GM18951 (cell line): Measurements from ENCODE around the gene FANK1.

Source experiments
- POLR2A ChIP-seq: IDR thresholded peaks from 4 replicates; pipeline ENCODE4 v1.6.1; 2011; ENCODE audit warnings: mild to moderate bottlenecking; ENCODE audit not compliant: insufficient read length, insufficient read depth; ENCODE audit errors: extremely low read depth
- in situ Hi-C: fragments of 300-500 bp; cut with MboI; formaldehyde crosslinking; loops from one replicate; pipeline ENCODE4 v1.12.0; 2022; ENCODE audit warnings: low sequenced_read_pairs, mixed read lengths, inconsistent platforms; ENCODE audit not compliant: unreplicated experiment

The FANK1 gene

GRCh38 chr10:126009650-126010049, 113.3 kb downstream of the FANK1 start:
- in situ Hi-C loops: no loop called here
- TF ChIP-seq POLR2A: no peak

DNA sequence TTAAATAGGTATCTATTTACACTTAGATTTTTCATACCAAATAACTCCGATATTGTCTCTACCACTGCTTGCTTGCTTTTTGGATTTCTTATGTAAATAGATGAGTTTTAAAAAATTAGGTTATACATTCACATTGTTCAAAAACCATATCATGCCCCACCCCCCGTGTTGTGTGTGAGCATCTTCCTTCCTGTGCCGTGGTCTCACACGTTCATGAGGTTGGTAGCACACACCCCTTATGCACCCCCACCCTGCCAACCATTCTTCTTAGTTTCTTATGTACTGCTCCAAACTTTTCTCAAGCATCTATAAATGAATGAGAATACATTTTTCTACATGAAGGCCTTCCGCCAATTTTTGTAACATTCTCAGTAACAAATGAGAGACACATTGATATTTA, 115.6 kb downstream of the FANK1 start:
- TF ChIP-seq POLR2A: no peak
- in situ Hi-C loops: no loop called here

- in situ Hi-C loops: no loop called here
- TF ChIP-seq POLR2A: no peak
Observed at GRCh38 chr10:126012485-126012884, 116.1 kb downstream of the FANK1 start.

- TF ChIP-seq POLR2A: no peak
- in situ Hi-C loops: no loop called here
Observed at GRCh38 chr10:126013489-126014281, 117.3 kb downstream of the FANK1 start.

DNA sequence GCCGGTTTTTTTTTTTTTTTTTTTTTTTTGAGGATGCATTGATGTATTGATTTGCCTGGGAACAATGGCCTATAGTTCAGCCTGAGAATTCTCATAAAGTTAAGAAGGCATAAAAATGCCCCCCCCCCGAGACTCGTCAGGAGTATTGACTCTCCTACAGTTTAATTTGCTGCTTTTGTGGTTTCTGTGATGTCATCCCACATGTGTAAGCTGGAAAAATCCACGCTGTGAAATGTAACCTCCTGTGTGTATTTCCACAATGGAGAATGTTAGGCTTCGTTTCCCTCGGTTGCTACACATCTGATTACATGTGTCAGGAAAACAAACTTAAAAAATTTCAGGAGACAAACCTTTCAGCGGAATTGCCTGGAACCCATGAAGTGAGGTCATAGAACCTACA, 117.9 kb downstream of the FANK1 start:
- in situ Hi-C loops: no loop called here
- TF ChIP-seq POLR2A: no peak

DNA sequence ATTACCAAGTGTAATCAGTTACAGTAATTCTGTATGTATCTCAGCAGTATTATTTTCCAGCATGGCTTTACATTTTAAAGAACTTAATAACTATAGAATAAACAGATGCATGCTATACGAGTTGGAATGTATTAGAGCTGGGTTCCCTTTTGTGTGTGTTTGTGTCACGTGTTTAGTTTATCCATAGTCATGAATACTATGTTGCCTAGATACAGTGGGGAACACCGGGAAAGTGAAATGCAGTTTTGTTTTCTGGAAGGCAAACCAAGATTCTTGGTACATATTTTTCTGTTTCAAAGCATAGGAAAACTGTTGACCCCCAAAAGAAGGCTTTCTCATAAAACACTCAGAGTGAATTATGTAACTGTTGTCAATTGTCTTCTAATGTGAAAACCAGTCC, 119.0 kb downstream of the FANK1 start:
- TF ChIP-seq POLR2A: no peak
- in situ Hi-C loops: no loop called here

GRCh38 chr10:126016156-126016805, 119.9 kb downstream of the FANK1 start:
- in situ Hi-C loops: no loop called here
- TF ChIP-seq POLR2A: no peak

GRCh38 chr10:126016882-126017281, 120.5 kb downstream of the FANK1 start:
- in situ Hi-C loops: no loop called here
- no peak for TF ChIP-seq POLR2A

- no peak for TF ChIP-seq POLR2A
- in situ Hi-C loops: no loop called here
Observed at GRCh38 chr10:126017961-126018560, 121.7 kb downstream of the FANK1 start.

GRCh38 chr10:126021833-126022500, 125.6 kb downstream of the FANK1 start:
- in situ Hi-C loops: no loop called here
- TF ChIP-seq POLR2A: no peak

- TF ChIP-seq POLR2A: no peak
- in situ Hi-C loops: no loop called here
Observed at GRCh38 chr10:126022841-126023240, 126.5 kb downstream of the FANK1 start.

DNA sequence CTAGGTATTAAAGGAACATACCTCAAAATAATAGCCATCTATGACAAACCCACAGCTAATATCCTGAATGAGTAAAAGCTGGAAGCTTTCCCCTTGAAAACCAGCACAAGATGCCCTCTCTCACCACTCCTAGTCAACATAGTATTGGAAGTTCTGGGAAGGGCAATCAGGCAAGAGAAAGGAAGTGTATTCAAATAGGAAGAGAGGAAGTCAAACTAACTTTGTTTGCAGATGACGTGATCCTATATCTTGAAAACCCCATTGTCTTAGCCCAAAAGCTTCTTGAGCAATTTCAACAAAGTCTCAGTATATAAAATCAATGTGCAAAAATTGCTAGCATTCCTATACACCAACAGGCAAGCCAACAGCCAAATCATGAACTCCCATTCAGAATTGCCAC, 131.3 kb downstream of the FANK1 start:
- in situ Hi-C loops: no loop called here
- no peak for TF ChIP-seq POLR2A

DNA sequence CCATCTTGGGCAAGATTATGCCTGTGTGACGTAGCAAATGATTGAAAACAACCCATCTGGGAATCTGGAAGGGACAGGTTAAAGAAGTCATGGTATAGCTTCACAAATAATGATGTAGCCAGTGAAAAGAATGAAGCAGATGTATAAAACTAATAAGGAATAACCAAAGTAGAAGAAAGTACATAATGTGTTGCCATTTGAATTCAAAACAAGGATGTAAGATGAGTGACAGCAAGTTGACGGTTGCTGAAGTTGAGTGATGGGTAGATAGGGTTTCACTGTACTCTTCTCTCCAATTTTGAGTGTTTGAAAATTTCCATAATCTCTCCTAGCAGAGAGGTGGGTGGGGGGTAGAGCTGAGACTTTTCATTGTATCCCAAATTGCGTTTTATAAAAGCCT, 133.6 kb downstream of the FANK1 start:
- in situ Hi-C loops: no loop called here
- no peak for TF ChIP-seq POLR2A

DNA sequence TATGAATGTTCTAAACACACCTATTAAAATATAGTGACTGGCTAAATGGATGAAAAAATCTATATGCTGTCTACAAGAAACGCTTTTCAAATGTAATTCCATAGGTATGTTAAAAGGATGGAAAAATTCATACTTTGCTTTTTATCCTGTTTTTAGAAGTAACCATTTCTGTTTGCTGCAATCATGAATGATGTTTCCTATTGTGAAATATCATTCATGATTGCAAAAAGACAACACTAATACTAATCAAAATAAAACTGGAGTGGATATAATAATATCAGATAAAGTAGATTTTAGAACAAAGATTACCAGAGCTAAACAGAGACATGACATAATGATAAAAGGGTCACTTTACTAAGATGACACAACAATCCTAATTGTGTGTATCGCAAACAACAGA, 138.2 kb downstream of the FANK1 start:
- no peak for TF ChIP-seq POLR2A
- in situ Hi-C loops: no loop called here

DNA sequence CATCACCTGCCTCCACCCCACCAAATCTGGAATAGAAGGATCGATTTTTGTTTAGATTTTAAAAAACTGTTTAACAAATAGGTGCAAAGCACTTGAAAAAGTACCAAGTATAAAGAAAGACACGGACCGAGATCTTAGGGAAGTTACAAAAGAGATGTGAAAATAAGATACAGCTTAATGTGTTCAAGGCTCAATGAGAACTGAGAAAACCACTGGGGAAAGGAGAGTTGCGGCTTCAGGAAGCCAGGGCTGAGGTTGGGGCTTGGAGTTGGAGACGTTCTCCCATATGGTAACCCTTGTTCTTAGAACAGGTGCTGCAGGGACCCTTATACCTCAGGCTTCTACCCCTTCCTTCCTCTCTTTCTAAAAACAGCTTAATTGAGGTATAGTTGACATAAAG, 140.2 kb downstream of the FANK1 start:
- in situ Hi-C loops: no loop called here

More for the DNA sequence above, 140.2 kb downstream of the FANK1 start:
- TF ChIP-seq POLR2A: no peak
